Uterus (tissue), 2 donors: ENCODE data around the gene ZNF79.

Source experiments
- POLR2A ChIP-seq, 2 donors: fragments of 450-650 bp; IDR thresholded peaks; one replicate each; pipeline ENCODE4 v1.6.1; 2016; ENCODE audit warnings: antibody characterized with exemption in 2 of 2, mild to moderate bottlenecking in 1 of 2, moderate library complexity in 1 of 2
- TF ChIP-seq, protein P1 (sequence below), 4 experiments: fragments of 200-600 bp in 2 of 4; fragments of 450-650 bp in 2 of 4; sonication (generic) in 2 of 4; IDR thresholded peaks; one replicate each; pipeline ENCODE4 v1.5.1; 2016 to 2019; ENCODE audit warnings: antibody characterized with exemption in 4 of 4, mild to moderate bottlenecking in 2 of 4, moderate library complexity in 1 of 4

DNA sequence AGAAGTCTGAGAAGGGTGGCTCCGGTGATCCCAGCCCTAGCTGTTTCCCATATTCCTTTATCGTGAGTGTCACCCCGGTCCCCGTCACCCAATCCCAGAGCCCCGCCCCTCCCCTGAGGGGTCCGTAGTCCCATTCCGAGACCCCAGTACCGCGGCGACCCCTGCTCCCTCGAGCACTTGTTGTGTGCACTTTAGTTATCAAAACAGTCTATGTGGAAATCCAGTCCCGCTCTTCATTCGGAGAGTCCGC, 27.4 kb downstream of the ZNF79 start:
- TF ChIP-seq, protein P1, sequence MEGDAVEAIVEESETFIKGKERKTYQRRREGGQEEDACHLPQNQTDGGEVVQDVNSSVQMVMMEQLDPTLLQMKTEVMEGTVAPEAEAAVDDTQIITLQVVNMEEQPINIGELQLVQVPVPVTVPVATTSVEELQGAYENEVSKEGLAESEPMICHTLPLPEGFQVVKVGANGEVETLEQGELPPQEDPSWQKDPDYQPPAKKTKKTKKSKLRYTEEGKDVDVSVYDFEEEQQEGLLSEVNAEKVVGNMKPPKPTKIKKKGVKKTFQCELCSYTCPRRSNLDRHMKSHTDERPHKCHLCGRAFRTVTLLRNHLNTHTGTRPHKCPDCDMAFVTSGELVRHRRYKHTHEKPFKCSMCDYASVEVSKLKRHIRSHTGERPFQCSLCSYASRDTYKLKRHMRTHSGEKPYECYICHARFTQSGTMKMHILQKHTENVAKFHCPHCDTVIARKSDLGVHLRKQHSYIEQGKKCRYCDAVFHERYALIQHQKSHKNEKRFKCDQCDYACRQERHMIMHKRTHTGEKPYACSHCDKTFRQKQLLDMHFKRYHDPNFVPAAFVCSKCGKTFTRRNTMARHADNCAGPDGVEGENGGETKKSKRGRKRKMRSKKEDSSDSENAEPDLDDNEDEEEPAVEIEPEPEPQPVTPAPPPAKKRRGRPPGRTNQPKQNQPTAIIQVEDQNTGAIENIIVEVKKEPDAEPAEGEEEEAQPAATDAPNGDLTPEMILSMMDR (IDR thresholded peaks at IDR 0.05): no peak
- TF ChIP-seq POLR2A (IDR thresholded peaks at IDR 0.05): no peak
